IPS-18c (cell line): ENCODE data around the gene ROPN1L.
"Not testable (repeated sequence)": the region's sequence is repeated elsewhere in the genome, so short reads cannot be mapped to it uniquely, and the experiment has no call there.

Experiments
- H3K4me3 ChIP-seq: 2 replicates; pipeline ENCODE4 v1.7.0; 2013; ENCODE audit warnings: low read depth, mild to moderate bottlenecking, low read length, moderate library complexity; ENCODE audit not compliant: insufficient read depth
- H3K9me3 ChIP-seq: one replicate; pipeline ENCODE4 v1.6.1; 2013; ENCODE audit warnings: mild to moderate bottlenecking, low read length, moderate library complexity; ENCODE audit not compliant: control insufficient read depth, insufficient read depth

The ROPN1L gene

GRCh38 chr5:10484774-10485141 lies 43.1 kb downstream of the ROPN1L start:
- Histone ChIP-seq H3K4me3 (no peak overlapping the region), H3K9me3 (no peaks in the 10 kb centered on the region)

GRCh38 chr5:10485142-10485795 lies 43.6 kb downstream of the ROPN1L start:
- no peaks in the 10 kb centered on the region for H3K9me3 ChIP-seq
- H3K4me3 ChIP-seq = no peak overlapping the region

GRCh38 chr5:10485897-10486296 lies 44.2 kb downstream of the ROPN1L start:
- no peaks in the 10 kb centered on the region for H3K9me3 ChIP-seq
- no peak overlapping the region for H3K4me3 ChIP-seq

GRCh38 chr5:10486511-10487344 lies 45.0 kb downstream of the ROPN1L start:
- Histone ChIP-seq H3K4me3 (no peak overlapping the region), H3K9me3 (no peaks in the 10 kb centered on the region)

- no peak overlapping the region for H3K4me3 ChIP-seq
- no peaks in the 10 kb centered on the region for H3K9me3 ChIP-seq
Observed at GRCh38 chr5:10488144-10488543, 46.5 kb downstream of the ROPN1L start.

GRCh38 chr5:10489810-10490426 lies 48.2 kb downstream of the ROPN1L start:
- Histone ChIP-seq H3K4me3 (no peak overlapping the region), H3K9me3 (no peaks in the 10 kb centered on the region)

- Histone ChIP-seq H3K9me3 (peaks cover 2% of the 10 kb centered on the region), H3K4me3 (no peak overlapping the region)
Observed at GRCh38 chr5:10490927-10491672, 49.4 kb downstream of the ROPN1L start.

GRCh38 chr5:10491673-10492026 lies 50.0 kb downstream of the ROPN1L start:
- H3K9me3 ChIP-seq = peaks cover 2% of the 10 kb centered on the region
- H3K4me3 ChIP-seq = no peak overlapping the region

- Histone ChIP-seq H3K4me3 (no peak overlapping the region), H3K9me3 (peaks cover 2% of the 10 kb centered on the region)
Observed at GRCh38 chr5:10493884-10494283, 52.2 kb downstream of the ROPN1L start.

- H3K9me3 ChIP-seq, H3K4me3 ChIP-seq: not testable (repeated sequence)
Observed at GRCh38 chr5:10494497-10494896, 52.8 kb downstream of the ROPN1L start.

- Histone ChIP-seq H3K4me3 (no peak overlapping the region), H3K9me3 (peaks cover 2% of the 10 kb centered on the region)
Observed at GRCh38 chr5:10497554-10497953, 55.9 kb downstream of the ROPN1L start.

- Histone ChIP-seq H3K9me3 (peaks cover 2% of the 10 kb centered on the region), H3K4me3 (no peak overlapping the region)
Observed at GRCh38 chr5:10498350-10498749, 56.7 kb downstream of the ROPN1L start.

- H3K9me3 ChIP-seq = peaks cover 2% of the 10 kb centered on the region
- H3K4me3 ChIP-seq = no peak overlapping the region
Observed at GRCh38 chr5:10499066-10499465, 57.4 kb downstream of the ROPN1L start.

- H3K9me3 ChIP-seq = peaks cover 2% of the 10 kb centered on the region
- no peak overlapping the region for H3K4me3 ChIP-seq
Observed at GRCh38 chr5:10499776-10500175, 58.1 kb downstream of the ROPN1L start.

- H3K9me3 ChIP-seq = no peaks in the 10 kb centered on the region
Observed at GRCh38 chr5:10500669-10501068, 59.0 kb downstream of the ROPN1L start.

GRCh38 chr5:10501554-10502075 lies 59.9 kb downstream of the ROPN1L start:
- no peaks in the 10 kb centered on the region for H3K9me3 ChIP-seq
- no peak overlapping the region for H3K4me3 ChIP-seq

More at GRCh38 chr5:10500669-10501068, 59.0 kb downstream of the ROPN1L start:
- no peak overlapping the region for H3K4me3 ChIP-seq

- no peaks in the 10 kb centered on the region for H3K9me3 ChIP-seq
- H3K4me3 ChIP-seq = no peak overlapping the region
Observed at GRCh38 chr5:10502130-10502529, 60.5 kb downstream of the ROPN1L start.
